ENCODE results near the gene SFT2D2.

SFT2D2 gene

GRCh38 chr1:168295411-168296114 lies 69.8 kb downstream of the SFT2D2 start:
- Histone ChIP-seq H3K4me1 (ENCODE audit: control insufficient read depth, low read depth, low read length) (no peaks in the 10 kb centered on the region), H3K4me3 (ENCODE audit: low read length) (no peak overlapping the region), H3K36me3 (ENCODE audit: control insufficient read depth, insufficient read depth, low read length) (no peaks in the 10 kb centered on the region), H3K56ac (ENCODE audit: low read length) (no peak overlapping the region), H3K79me2 (ENCODE audit: control insufficient read depth, insufficient read depth, low read length) (no peaks in the 10 kb centered on the region), H2BK5ac (ENCODE audit: low read length) (no peak overlapping the region), H4K5ac (ENCODE audit: low read length) (no peak overlapping the region), H4K8ac (ENCODE audit: low read depth, low read length) (no peak overlapping the region), H3K27me3 (ENCODE audit: insufficient read depth, low read length, poor library complexity) (no peaks in the 10 kb centered on the region), H3K79me1 (ENCODE audit: low read length) (no peaks in the 10 kb centered on the region), H3K9ac (ENCODE audit: low read length) (no peak overlapping the region), H2AK5ac (ENCODE audit: low read length) (no peak overlapping the region), H3K4me2 (ENCODE audit: low read length) (no peak overlapping the region), H3K18ac (ENCODE audit: low read length) (no peak overlapping the region), H3K4ac (ENCODE audit: low read depth, low read length) (no peak overlapping the region), H3K27ac (ENCODE audit: low read depth, low read length) (no peak overlapping the region), H3K23ac (ENCODE audit: low read length) (no peak overlapping the region), H2BK15ac (replicated peaks; ENCODE audit: low read depth) (no peak overlapping the region), H2BK120ac (ENCODE audit: low read depth, low read length) (no peak overlapping the region)
- no CpG with 5 or more reads among the region's 8 CpGs for WGBS (ENCODE audit: extremely low coverage, insufficient coverage, low lambda C conversion rate)
- DNase-seq, result no peak

GRCh38 chr1:168297019-168297730 lies 71.4 kb downstream of the SFT2D2 start:
- WGBS (ENCODE audit: extremely low coverage, insufficient coverage, low lambda C conversion rate), result no CpG with 5 or more reads among the region's 7 CpGs

GRCh38 chr1:168298446-168298845 lies 72.6 kb downstream of the SFT2D2 start:
- Histone ChIP-seq H3K4me3 (ENCODE audit: low read length) (no peak overlapping the region), H3K56ac (ENCODE audit: low read length) (no peak overlapping the region), H4K8ac (ENCODE audit: low read depth, low read length) (no peak overlapping the region), H3K23ac (ENCODE audit: low read length) (no peak overlapping the region), H4K5ac (ENCODE audit: low read length) (no peak overlapping the region), H3K79me1 (ENCODE audit: low read length) (no peaks in the 10 kb centered on the region), H2AK5ac (ENCODE audit: low read length) (no peak overlapping the region), H3K4me1 (ENCODE audit: control insufficient read depth, low read depth, low read length) (no peaks in the 10 kb centered on the region), H2BK15ac (replicated peaks; ENCODE audit: low read depth) (no peak overlapping the region), H3K36me3 (ENCODE audit: control insufficient read depth, insufficient read depth, low read length) (no peaks in the 10 kb centered on the region), H3K4me2 (ENCODE audit: low read length) (no peak overlapping the region), H3K27me3 (ENCODE audit: insufficient read depth, low read length, poor library complexity) (no peaks in the 10 kb centered on the region), H3K9ac (ENCODE audit: low read length) (no peak overlapping the region), H3K27ac (ENCODE audit: low read depth, low read length) (no peak overlapping the region), H3K18ac (ENCODE audit: low read length) (no peak overlapping the region), H2BK120ac (ENCODE audit: low read depth, low read length) (no peak overlapping the region), H3K4ac (ENCODE audit: low read depth, low read length) (no peak overlapping the region), H3K79me2 (ENCODE audit: control insufficient read depth, insufficient read depth, low read length) (no peaks in the 10 kb centered on the region), H2BK5ac (ENCODE audit: low read length) (no peak overlapping the region)
- WGBS (ENCODE audit: extremely low coverage, insufficient coverage, low lambda C conversion rate), result no CpG with 5 or more reads among the region's 3 CpGs
- no peak for DNase-seq

More at GRCh38 chr1:168297019-168297730, 71.4 kb downstream of the SFT2D2 start:
- no peak overlapping the region for H3K18ac ChIP-seq (ENCODE audit: low read length)
- no peak overlapping the region for H3K4me3 ChIP-seq (ENCODE audit: low read length)
- H2BK5ac ChIP-seq (ENCODE audit: low read length), result no peak overlapping the region
- H4K5ac ChIP-seq (ENCODE audit: low read length), result no peak overlapping the region
- no peak overlapping the region for H3K9ac ChIP-seq (ENCODE audit: low read length)
- H3K36me3 ChIP-seq (ENCODE audit: control insufficient read depth, insufficient read depth, low read length), result no peaks in the 10 kb centered on the region
- no peak overlapping the region for H3K56ac ChIP-seq (ENCODE audit: low read length)
- DNase-seq, result no peak
- no peaks in the 10 kb centered on the region for H3K27me3 ChIP-seq (ENCODE audit: insufficient read depth, low read length, poor library complexity)
- H2AK5ac ChIP-seq (ENCODE audit: low read length), result no peak overlapping the region
- H3K27ac ChIP-seq (ENCODE audit: low read depth, low read length), result no peak overlapping the region
- H3K4me2 ChIP-seq (ENCODE audit: low read length), result no peak overlapping the region
- H3K4me1 ChIP-seq (ENCODE audit: control insufficient read depth, low read depth, low read length), result no peaks in the 10 kb centered on the region
- no peak overlapping the region for H3K23ac ChIP-seq (ENCODE audit: low read length)
- H4K8ac ChIP-seq (ENCODE audit: low read depth, low read length), result no peak overlapping the region
- H3K79me2 ChIP-seq (ENCODE audit: control insufficient read depth, insufficient read depth, low read length), result no peaks in the 10 kb centered on the region
- H2BK120ac ChIP-seq (ENCODE audit: low read depth, low read length), result no peak overlapping the region
- H3K4ac ChIP-seq (ENCODE audit: low read depth, low read length), result no peak overlapping the region
- H3K79me1 ChIP-seq (ENCODE audit: low read length), result no peaks in the 10 kb centered on the region
- no peak overlapping the region for H2BK15ac ChIP-seq (replicated peaks; ENCODE audit: low read depth)

GRCh38 chr1:168300626-168301025 lies 74.8 kb downstream of the SFT2D2 start:
- Histone ChIP-seq H4K5ac (ENCODE audit: low read length) (no peak overlapping the region), H3K27me3 (ENCODE audit: insufficient read depth, low read length, poor library complexity) (no peaks in the 10 kb centered on the region), H3K4me3 (ENCODE audit: low read length) (no peak overlapping the region), H3K56ac (ENCODE audit: low read length) (no peak overlapping the region), H3K4me2 (ENCODE audit: low read length) (no peak overlapping the region), H3K9ac (ENCODE audit: low read length) (no peak overlapping the region), H3K4me1 (ENCODE audit: control insufficient read depth, low read depth, low read length) (no peaks in the 10 kb centered on the region), H4K8ac (ENCODE audit: low read depth, low read length) (no peak overlapping the region), H2BK5ac (ENCODE audit: low read length) (no peak overlapping the region), H3K79me1 (ENCODE audit: low read length) (no peaks in the 10 kb centered on the region), H2BK120ac (ENCODE audit: low read depth, low read length) (no peak overlapping the region), H3K18ac (ENCODE audit: low read length) (no peak overlapping the region), H3K4ac (ENCODE audit: low read depth, low read length) (no peak overlapping the region), H3K27ac (ENCODE audit: low read depth, low read length) (no peak overlapping the region), H3K79me2 (ENCODE audit: control insufficient read depth, insufficient read depth, low read length) (no peaks in the 10 kb centered on the region), H3K23ac (ENCODE audit: low read length) (no peak overlapping the region), H3K36me3 (ENCODE audit: control insufficient read depth, insufficient read depth, low read length) (no peaks in the 10 kb centered on the region), H2BK15ac (replicated peaks; ENCODE audit: low read depth) (no peak overlapping the region), H2AK5ac (ENCODE audit: low read length) (no peak overlapping the region)
- DNase-seq, result peak; percentile 41
- WGBS (ENCODE audit: extremely low coverage, insufficient coverage, low lambda C conversion rate), result no CpG with 5 or more reads among the region's 2 CpGs

GRCh38 chr1:168301664-168302320 lies 76.0 kb downstream of the SFT2D2 start:
- Histone ChIP-seq H3K4me2 (ENCODE audit: low read length) (no peak overlapping the region), H3K4ac (ENCODE audit: low read depth, low read length) (no peak overlapping the region), H3K27me3 (ENCODE audit: insufficient read depth, low read length, poor library complexity) (no peaks in the 10 kb centered on the region), H3K9ac (ENCODE audit: low read length) (no peak overlapping the region), H4K8ac (ENCODE audit: low read depth, low read length) (no peak overlapping the region), H3K18ac (ENCODE audit: low read length) (no peak overlapping the region), H3K56ac (ENCODE audit: low read length) (no peak overlapping the region), H3K79me1 (ENCODE audit: low read length) (no peaks in the 10 kb centered on the region), H2BK15ac (replicated peaks; ENCODE audit: low read depth) (no peak overlapping the region), H2AK5ac (ENCODE audit: low read length) (no peak overlapping the region), H3K23ac (ENCODE audit: low read length) (no peak overlapping the region), H2BK5ac (ENCODE audit: low read length) (no peak overlapping the region), H3K4me1 (ENCODE audit: control insufficient read depth, low read depth, low read length) (no peaks in the 10 kb centered on the region), H2BK120ac (ENCODE audit: low read depth, low read length) (no peak overlapping the region), H3K4me3 (ENCODE audit: low read length) (no peak overlapping the region), H3K79me2 (ENCODE audit: control insufficient read depth, insufficient read depth, low read length) (no peaks in the 10 kb centered on the region), H3K27ac (ENCODE audit: low read depth, low read length) (no peak overlapping the region), H4K5ac (ENCODE audit: low read length) (no peak overlapping the region), H3K36me3 (ENCODE audit: control insufficient read depth, insufficient read depth, low read length) (no peaks in the 10 kb centered on the region)
- no CpG with 5 or more reads among the region's 3 CpGs for WGBS (ENCODE audit: extremely low coverage, insufficient coverage, low lambda C conversion rate)
- DNase-seq, result peak; percentile 82
